K562 (cell line): Measurements from ENCODE around the gene OCRL. TPM values are rescaled to one million over a fixed set of nuclear protein-coding genes. Genes with fewer than 3 reads are reported as not detected.

Experiments used
- ATAC-seq: fragments of 200-7000 bp; cut with Tn5 transposase; 3 replicates; pipeline ENCODE4 v1.9.1; 2020; ENCODE audit warnings: moderate library complexity
- BruUV-seq: library from RNA; stranded (reverse); fragments of 400-500 nt; replicated peaks from 2 replicates; lab custom pipeline; 2021; lab: Mats Ljungman, UMichigan
- CTCF ChIA-PET: fragments of 300-600 bp; formaldehyde crosslinking; extraction: SDS; loops from one replicate; lab custom pipeline; 2021; ENCODE audit warnings: low intra/inter-chr PET ratio; lab: Yijun Ruan, JAX
- POLR2A ChIA-PET: fragments of 300-600, 350-650 bp; sonication (Branson Sonifier 250); formaldehyde crosslinking; extraction: SDS; loops from one replicate; lab custom pipeline; 2021; ENCODE audit warnings: antibody characterized with exemption, inconsistent platforms; lab: Yijun Ruan, JAX
- DNase-seq, 4 experiments: peaks; one replicate each; pipeline versions ENCODE4 v3.0.0 to v3.0.0-alpha.2; 2011 to 2018; ENCODE audit warnings: low spot score in 3 of 4, mixed read lengths in 3 of 4; ENCODE audit errors: extremely low read depth in 1 of 4
- FAIRE-seq: peaks from 2 replicates; lab custom pipeline; 2011; peaks lifted over from hg19 to GRCh38; lab: Jason Lieb, UNC
- H2AFZ ChIP-seq: 2 replicates; pipeline ENCODE4 v1.6.0; 2011; ENCODE audit warnings: low read depth, low read length, control low read depth, inconsistent platforms
- H3K27ac ChIP-seq: fragments of 200-600 bp; 3 replicates; pipeline ENCODE4 v1.8.0; 2011; ENCODE audit warnings: low read depth, mild to moderate bottlenecking, control low read depth, inconsistent platforms, low read length, moderate library complexity, mixed read lengths; ENCODE audit errors: extremely low read depth
- H3K27me3 ChIP-seq, 2 experiments: fragments of 300-600 bp in 1 of 2; 2 replicates in 1 of 2; 3 replicates in 1 of 2; pipeline versions ENCODE4 v1.6.0 to v1.8.0; 2011; ENCODE audit warnings: inconsistent platforms in 2 of 2, low read length in 2 of 2, mild to moderate bottlenecking in 1 of 2, mixed read lengths in 1 of 2, moderate library complexity in 1 of 2; ENCODE audit not compliant: control insufficient read depth in 2 of 2, insufficient read depth in 2 of 2
- H3K36me3 ChIP-seq: fragments of 300-600 bp; 3 replicates; pipeline ENCODE4 v1.8.0; 2011; ENCODE audit warnings: mild to moderate bottlenecking, low read length, inconsistent platforms; ENCODE audit not compliant: control insufficient read depth, insufficient read depth
- H3K4me1 ChIP-seq, 2 experiments: fragments of 200-600 bp in 1 of 2; replicated peaks in 1 of 2; 2 replicates in 1 of 2; 3 replicates in 1 of 2; pipeline versions ENCODE4 v1.5.1 to v1.8.0; 2011; ENCODE audit warnings: inconsistent platforms in 2 of 2, low read length in 2 of 2, mild to moderate bottlenecking in 1 of 2, mixed read lengths in 1 of 2, moderate library complexity in 1 of 2; ENCODE audit not compliant: control insufficient read depth in 2 of 2, insufficient read depth in 2 of 2
- H3K4me2 ChIP-seq: 2 replicates; pipeline ENCODE4 v1.6.1; 2011; ENCODE audit warnings: low read length, control low read depth, inconsistent platforms, mixed read lengths; ENCODE audit not compliant: insufficient read depth
- H3K4me3 ChIP-seq: fragments of 200-600 bp; sonication (generic), shearing (Covaris generic); 2 replicates; pipeline ENCODE4 v1.5.1; 2016; ENCODE audit warnings: control low read depth, inconsistent platforms
- H3K79me2 ChIP-seq: fragments of 200-600 bp; 3 replicates; pipeline ENCODE4 v1.8.0; 2011; ENCODE audit warnings: low read length, inconsistent platforms; ENCODE audit not compliant: control insufficient read depth, insufficient read depth
- H3K9ac ChIP-seq, 2 experiments: 2 replicates each; pipeline versions ENCODE4 v1.6.0 to v1.6.1; 2011; ENCODE audit warnings: low read depth in 2 of 2, low read length in 2 of 2, control low read depth in 1 of 2, inconsistent platforms in 1 of 2, mild to moderate bottlenecking in 1 of 2, mixed read lengths in 1 of 2; ENCODE audit not compliant: insufficient read depth in 1 of 2
- H3K9me1 ChIP-seq: one replicate; pipeline ENCODE4 v1.6.0; 2011; ENCODE audit warnings: inconsistent platforms, mild to moderate bottlenecking, low read length, moderate library complexity; ENCODE audit not compliant: control insufficient read depth, insufficient read depth
- H3K9me3 ChIP-seq: replicated peaks from 2 replicates; pipeline ENCODE4 v1.5.1; 2011; ENCODE audit warnings: low read depth, low read length, inconsistent platforms; ENCODE audit not compliant: control insufficient read depth, insufficient read depth
- H4K20me1 ChIP-seq: replicated peaks from 2 replicates; pipeline ENCODE4 v1.6.1; 2011; ENCODE audit warnings: low read length, inconsistent platforms, mixed read lengths; ENCODE audit not compliant: control insufficient read depth, insufficient read depth
- PHB ChIP-seq: fragments of 250-450 bp; sonication (Bioruptor Pico); IDR thresholded peaks from 2 replicates; pipeline ENCODE4 v1.5.0; 2021
- SAP30 ChIP-seq: fragments of 200-600 bp; sonication (generic); IDR thresholded peaks from 2 replicates; pipeline ENCODE4 v1.6.1; 2012; ENCODE audit warnings: borderline replicate concordance, low read depth, mild to moderate bottlenecking, moderate library complexity, low read length, control low read depth, inconsistent platforms; ENCODE audit not compliant: insufficient read depth, poor library complexity, severe bottlenecking
- YY1 ChIP-seq, 3 experiments: IDR thresholded peaks; 2 replicates each; pipeline ENCODE4 v1.6.1; 2011; ENCODE audit warnings: low read length in 2 of 3, mild to moderate bottlenecking in 2 of 3, moderate library complexity in 2 of 3, borderline replicate concordance in 1 of 3, control low read depth in 1 of 3, low read depth in 1 of 3; ENCODE audit not compliant: insufficient read depth in 3 of 3, insufficient replicate concordance in 2 of 3, control insufficient read depth in 1 of 3, insufficient read length in 1 of 3; ENCODE audit errors: extremely low read depth in 1 of 3
- ZNF263 ChIP-seq: sonication (generic); formaldehyde crosslinking; IDR thresholded peaks from 2 replicates; pipeline ENCODE4 v1.8.0; 2022; ENCODE audit warnings: mild to moderate bottlenecking, missing genetic modification reagents, borderline replicate concordance
- WGBS: fragments of 100-300 bp; shearing (Covaris generic); methylation state at CpG from one replicate; pipeline ENCODE4 v1.1.6; 2016; ENCODE audit warnings: low coverage, mixed read lengths; ENCODE audit not compliant: insufficient coverage; ENCODE audit errors: missing lambda C conversion rate; 5-methylcytosine and 5-hydroxymethylcytosine counted together
- in situ Hi-C: fragments of 300-500 bp; cut with MboI; formaldehyde crosslinking; loops from 4 replicates; pipeline ENCODE4 v1.15.0; 2018; ENCODE audit warnings: inconsistent platforms, mixed read lengths
- intact Hi-C: fragments of 100-400 bp; cut with micrococcal nuclease; formaldehyde crosslinking; loops from 2 replicates; pipeline ENCODE4 v1.14.2; 2022
- polyA plus RNA-seq, 8 experiments: library from polyadenylated mRNA; depleted of rRNA in 4 of 8; stranded (reverse) in 5 of 8; unstranded in 3 of 8; fragments of >200 nt; fragmentation: Nextera tagmentation in 2 of 8; fragmentation: Illumina TruSeq in 1 of 8; extraction: Ambion mirVana in 2 of 8; extraction: Trizol in 1 of 8; gene quantifications; 2 replicates each; pipeline versions ENCODE4 v1.2.1 to v1.2.3, GENCODE V29; 2011 to 2014; ENCODE audit warnings: inconsistent platforms in 1 of 8, missing spikeins in 1 of 8
- total RNA-seq, 7 experiments: library from RNA; depleted of rRNA in 6 of 7; stranded (reverse); fragments of >200 nt in 6 of 7; fragmentation: Illumina TruSeq in 2 of 7; extraction: Trizol in 2 of 7; gene quantifications; 2 replicates each; pipeline versions ENCODE4 v1.2.1 to v1.2.3, GENCODE V29; 2011 to 2021; ENCODE audit warnings: low replicate concordance in 1 of 7

OCRL gene
- total and polyA plus RNA-seq, 9 of the 15 experiments (the other 6 are each of a cell fraction or from before 2014, with no cell fraction given) = 2.2 to 23.4 (median 11.9) TPM

GRCh38 chrX:129636175-129636681 lies 96.2 kb downstream of the OCRL start:
- Histone ChIP-seq H3K79me2 (no peaks in the 10 kb centered on the region), H3K27ac (peak overlapping the region; percentile 61; the same call in 2 of the 3 replicates), H3K9ac (peak overlapping the region in 1 of 2 experiments; percentile 50; a peak in 3 of 4 replicates), H3K4me1 (peaks cover 18 to 19% of the 10 kb centered on the region in 2 experiments), H2AFZ (peak overlapping the region; percentile 95), H3K9me3 (no peaks in the 10 kb centered on the region), H4K20me1 (no peaks in the 10 kb centered on the region), H3K36me3 (no peaks in the 10 kb centered on the region), H3K4me2 (peak overlapping the region; percentile 66), H3K9me1 (peaks cover 5% of the 10 kb centered on the region), H3K27me3 (peaks cover 0 to 4% of the 10 kb centered on the region in 2 experiments; a peak in 2 of 5 replicates), H3K4me3 (no peak overlapping the region)
- DNase-seq (peak; percentile 24 to 72 (median 42)), FAIRE-seq (peak; percentile 77), ATAC-seq (peak; percentile 87)
- ChIA-PET CTCF (no interaction called here), POLR2A (interaction anchor here (0.8 to 1.3 kb wide), 2 partner anchors 10 to 14 kb away, joined by 3 read pairs; no protein-coding TSS in a partner anchor)
- TF ChIP-seq ZNF263 (CRISPR knock-in tag) (peak; percentile 94), PHB (CRISPR knock-in tag) (no peak), SAP30 (no peak), YY1 (IDR thresholded peaks at IDR 0.05; ENCODE audit: borderline replicate concordance in 1 of 3, control insufficient read depth in 1 of 3, extremely low read depth in 1 of 3, insufficient read depth in 3 of 3, insufficient read length in 1 of 3, insufficient replicate concordance in 2 of 3, low read depth in 1 of 3, low read length in 2 of 3) (peak in 1 of 3 experiments; percentile 53)
- WGBS = 20% methylated on average over 6 of the region's 8 CpGs
- in situ Hi-C loops (no loop called here), intact Hi-C loops (loop anchor here (2.0 kb wide), 1 partner anchor 31 kb away; no protein-coding TSS in a partner anchor)
- BruUV-seq = no TSS peak
